ENCODE measurements around the gene STRA6. TPM values are rescaled to one million over a fixed set of nuclear protein-coding genes. Genes with fewer than 3 reads are reported as not detected.

The STRA6 gene
- total RNA-seq, 1 experiment from 2014 or later = 28.3 TPM

- DNase-seq (ENCODE audit: low read depth) = peak; percentile 58
Observed at GRCh38 chr15:74227968-74228722, 25.6 kb upstream of the STRA6 start.

- no peak for DNase-seq (ENCODE audit: low read depth)
Observed at GRCh38 chr15:74226761-74227540, 24.4 kb upstream of the STRA6 start.

- DNase-seq (ENCODE audit: low read depth) = no peak
Observed at GRCh38 chr15:74225928-74226327, 23.3 kb upstream of the STRA6 start.

- no peak for DNase-seq (ENCODE audit: low read depth)
Observed at GRCh38 chr15:74222240-74223119, 19.9 kb upstream of the STRA6 start.

GRCh38 chr15:74221399-74222239 lies 19.0 kb upstream of the STRA6 start:
- DNase-seq (ENCODE audit: low read depth) = no peak

- no peak for DNase-seq (ENCODE audit: low read depth)
Observed at GRCh38 chr15:74220475-74221248, 18.1 kb upstream of the STRA6 start.

- no peak for DNase-seq (ENCODE audit: low read depth)
Observed at GRCh38 chr15:74217907-74218885, 15.6 kb upstream of the STRA6 start.

GRCh38 chr15:74216949-74217348 lies 14.4 kb upstream of the STRA6 start:
- no peak for DNase-seq (ENCODE audit: low read depth)

GRCh38 chr15:74215958-74216357 lies 13.4 kb upstream of the STRA6 start:
- DNase-seq (ENCODE audit: low read depth) = no peak

- no peak for DNase-seq (ENCODE audit: low read depth)
Observed at GRCh38 chr15:74214324-74215021, 11.9 kb upstream of the STRA6 start.

- no peak for DNase-seq (ENCODE audit: low read depth)
Observed at GRCh38 chr15:74213858-74214284, 11.3 kb upstream of the STRA6 start.

GRCh38 chr15:74212494-74212893 lies 9.9 kb upstream of the STRA6 start:
- no peak for DNase-seq (ENCODE audit: low read depth)

GRCh38 chr15:74211656-74212055 lies 9.1 kb upstream of the STRA6 start:
- DNase-seq (ENCODE audit: low read depth) = no peak

GRCh38 chr15:74210729-74211128 lies 8.1 kb upstream of the STRA6 start:
- DNase-seq (ENCODE audit: low read depth) = no peak

GRCh38 chr15:74209997-74210671 lies 7.5 kb upstream of the STRA6 start:
- peak; percentile 91 for DNase-seq (ENCODE audit: low read depth)

GRCh38 chr15:74209560-74209958 lies 7.0 kb upstream of the STRA6 start:
- DNase-seq (ENCODE audit: low read depth) = no peak

- peak; percentile 95 for DNase-seq (ENCODE audit: low read depth)
Observed at GRCh38 chr15:74208901-74209559, 6.4 kb upstream of the STRA6 start.
